ENCODE measurements around the gene NUCB1.
"Not testable (repeated sequence)": the region's sequence is repeated elsewhere in the genome, so short reads cannot be mapped to it uniquely, and the experiment has no call there.

Gene NUCB1

GRCh38 chr19:48909424-48910077 lies 9.4 kb downstream of the NUCB1 start:
- not testable (repeated sequence) for H3K9me3 ChIP-seq (ENCODE audit: control insufficient read depth in 2 of 2, low read length in 2 of 2); H3K4me3 ChIP-seq (ENCODE audit: low read length in 2 of 2); H3K4me1 ChIP-seq (ENCODE audit: control insufficient read depth, insufficient read depth, low read length); H3K27me3 ChIP-seq (ENCODE audit: control insufficient read depth in 1 of 2, insufficient read depth in 2 of 2, low read length in 2 of 2); H3K9ac ChIP-seq (ENCODE audit: low read length in 2 of 2); H3K27ac ChIP-seq (ENCODE audit: low read length)
- H3K36me3 ChIP-seq (ENCODE audit: control insufficient read depth in 2 of 2, insufficient read depth in 2 of 2, low read length in 2 of 2), result peaks cover 46 to 47% of the 10 kb centered on the region in 2 donors

DNA sequence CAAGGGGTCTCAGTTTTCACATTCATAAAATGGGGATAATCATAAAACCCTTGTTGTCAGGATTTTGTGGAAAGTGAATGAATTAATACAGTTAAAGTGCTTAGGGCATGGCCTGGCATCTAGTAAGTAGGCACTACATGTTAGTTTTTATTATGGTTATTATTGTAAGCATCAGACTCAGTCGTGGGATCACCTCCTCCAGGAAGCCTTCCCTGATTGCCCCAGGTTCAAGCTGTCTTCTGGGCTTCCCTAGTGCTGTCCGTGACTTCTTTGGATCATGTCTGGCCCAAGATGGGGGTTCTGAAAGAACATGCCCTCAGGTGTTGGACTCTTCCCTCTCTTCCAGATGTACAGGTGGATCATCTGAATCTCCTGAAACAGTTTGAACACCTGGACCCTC lies 10.7 kb downstream of the NUCB1 start:
- H3K27me3 ChIP-seq (ENCODE audit: control insufficient read depth in 1 of 2, insufficient read depth in 2 of 2, low read length in 2 of 2), result no peaks in the 10 kb centered on the region
- no peaks in the 10 kb centered on the region for H3K9me3 ChIP-seq (ENCODE audit: control insufficient read depth in 2 of 2, low read length in 2 of 2)
- no peak overlapping the region for H3K4me3 ChIP-seq (ENCODE audit: low read length in 2 of 2)
- no peak overlapping the region for H3K27ac ChIP-seq (ENCODE audit: low read length)
- peaks cover 41 to 45% of the 10 kb centered on the region in 2 donors for H3K36me3 ChIP-seq (ENCODE audit: control insufficient read depth in 2 of 2, insufficient read depth in 2 of 2, low read length in 2 of 2)
- H3K9ac ChIP-seq (ENCODE audit: low read length in 2 of 2), result no peak overlapping the region
- no peaks in the 10 kb centered on the region for H3K4me1 ChIP-seq (ENCODE audit: control insufficient read depth, insufficient read depth, low read length)

- no peaks in the 10 kb centered on the region for H3K4me1 ChIP-seq (ENCODE audit: control insufficient read depth, insufficient read depth, low read length)
- no peak overlapping the region for H3K27ac ChIP-seq (ENCODE audit: low read length)
- H3K9me3 ChIP-seq (ENCODE audit: control insufficient read depth in 2 of 2, low read length in 2 of 2), result no peaks in the 10 kb centered on the region
- no peak overlapping the region for H3K9ac ChIP-seq (ENCODE audit: low read length in 2 of 2)
- H3K36me3 ChIP-seq (ENCODE audit: control insufficient read depth in 2 of 2, insufficient read depth in 2 of 2, low read length in 2 of 2), result peaks cover 44 to 48% of the 10 kb centered on the region in 2 donors
- no peak overlapping the region for H3K4me3 ChIP-seq (ENCODE audit: low read length in 2 of 2)
- no peaks in the 10 kb centered on the region for H3K27me3 ChIP-seq (ENCODE audit: control insufficient read depth in 1 of 2, insufficient read depth in 2 of 2, low read length in 2 of 2)
Measured at GRCh38 chr19:48913114-48913889, 13.2 kb downstream of the NUCB1 start.

- Histone ChIP-seq H3K4me3 (ENCODE audit: low read length in 2 of 2) (no peak overlapping the region), H3K27ac (ENCODE audit: low read length) (no peak overlapping the region)
Measured at GRCh38 chr19:48914181-48914580, 14.1 kb downstream of the NUCB1 start.

GRCh38 chr19:48915757-48916156 lies 15.6 kb downstream of the NUCB1 start:
- Histone ChIP-seq H3K9me3 (ENCODE audit: control insufficient read depth in 2 of 2, low read length in 2 of 2) (no peaks in the 10 kb centered on the region), H3K9ac (ENCODE audit: low read length in 2 of 2) (no peak overlapping the region), H3K4me1 (ENCODE audit: control insufficient read depth, insufficient read depth, low read length) (no peaks in the 10 kb centered on the region), H3K27ac (ENCODE audit: low read length) (no peak overlapping the region), H3K27me3 (ENCODE audit: control insufficient read depth in 1 of 2, insufficient read depth in 2 of 2, low read length in 2 of 2) (no peaks in the 10 kb centered on the region), H3K4me3 (ENCODE audit: low read length in 2 of 2) (no peak overlapping the region), H3K36me3 (ENCODE audit: control insufficient read depth in 2 of 2, insufficient read depth in 2 of 2, low read length in 2 of 2) (peaks cover 42 to 54% of the 10 kb centered on the region in 2 donors)

More at GRCh38 chr19:48914181-48914580, 14.1 kb downstream of the NUCB1 start:
- Histone ChIP-seq H3K27me3 (ENCODE audit: control insufficient read depth in 1 of 2, insufficient read depth in 2 of 2, low read length in 2 of 2) (no peaks in the 10 kb centered on the region), H3K4me1 (ENCODE audit: control insufficient read depth, insufficient read depth, low read length) (no peaks in the 10 kb centered on the region), H3K36me3 (ENCODE audit: control insufficient read depth in 2 of 2, insufficient read depth in 2 of 2, low read length in 2 of 2) (peaks cover 46 to 56% of the 10 kb centered on the region in 2 donors), H3K9ac (ENCODE audit: low read length in 2 of 2) (no peak overlapping the region), H3K9me3 (ENCODE audit: control insufficient read depth in 2 of 2, low read length in 2 of 2) (no peaks in the 10 kb centered on the region)

- Histone ChIP-seq H3K36me3 (ENCODE audit: control insufficient read depth in 2 of 2, insufficient read depth in 2 of 2, low read length in 2 of 2) (peaks cover 31 to 46% of the 10 kb centered on the region in 2 donors), H3K4me1 (ENCODE audit: control insufficient read depth, insufficient read depth, low read length) (no peaks in the 10 kb centered on the region), H3K9ac (ENCODE audit: low read length in 2 of 2) (no peak overlapping the region), H3K27me3 (ENCODE audit: control insufficient read depth in 1 of 2, insufficient read depth in 2 of 2, low read length in 2 of 2) (no peaks in the 10 kb centered on the region), H3K4me3 (ENCODE audit: low read length in 2 of 2) (no peak overlapping the region), H3K9me3 (ENCODE audit: control insufficient read depth in 2 of 2, low read length in 2 of 2) (no peaks in the 10 kb centered on the region), H3K27ac (ENCODE audit: low read length) (no peak overlapping the region)
Measured at GRCh38 chr19:48918071-48918470, 18.0 kb downstream of the NUCB1 start.

DNA sequence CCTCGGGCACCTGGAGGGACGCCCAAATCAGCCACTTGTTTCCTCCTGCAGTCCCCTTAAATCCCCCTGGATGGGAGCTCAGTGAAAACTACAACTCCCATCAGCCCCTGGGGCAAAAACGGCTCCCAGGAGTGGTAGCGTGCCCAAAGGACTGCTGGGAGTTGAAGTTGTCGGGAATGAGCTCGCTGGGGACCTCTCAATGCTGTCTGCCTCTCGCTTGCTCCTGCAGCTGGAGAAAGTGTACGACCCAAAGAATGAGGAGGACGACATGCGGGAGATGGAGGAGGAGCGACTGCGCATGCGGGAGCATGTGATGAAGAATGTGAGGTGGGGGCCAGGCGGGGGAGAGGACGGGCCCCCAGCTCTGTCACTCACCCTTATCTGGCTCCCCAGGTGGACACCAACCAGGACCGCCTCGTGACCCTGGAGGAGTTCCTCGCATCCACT lies 18.7 kb downstream of the NUCB1 start:
- Histone ChIP-seq H3K27ac (ENCODE audit: low read length) (no peak overlapping the region), H3K36me3 (ENCODE audit: control insufficient read depth in 2 of 2, insufficient read depth in 2 of 2, low read length in 2 of 2) (peaks cover 24 to 41% of the 10 kb centered on the region in 2 donors), H3K4me1 (ENCODE audit: control insufficient read depth, insufficient read depth, low read length) (no peaks in the 10 kb centered on the region), H3K4me3 (ENCODE audit: low read length in 2 of 2) (no peak overlapping the region), H3K27me3 (ENCODE audit: control insufficient read depth in 1 of 2, insufficient read depth in 2 of 2, low read length in 2 of 2) (no peaks in the 10 kb centered on the region), H3K9ac (ENCODE audit: low read length in 2 of 2) (no peak overlapping the region), H3K9me3 (ENCODE audit: control insufficient read depth in 2 of 2, low read length in 2 of 2) (no peaks in the 10 kb centered on the region)

- H3K9ac ChIP-seq (ENCODE audit: low read length in 2 of 2); H3K27me3 ChIP-seq (ENCODE audit: control insufficient read depth in 1 of 2, insufficient read depth in 2 of 2, low read length in 2 of 2); H3K4me1 ChIP-seq (ENCODE audit: control insufficient read depth, insufficient read depth, low read length); H3K4me3 ChIP-seq (ENCODE audit: low read length in 2 of 2); H3K9me3 ChIP-seq (ENCODE audit: control insufficient read depth in 2 of 2, low read length in 2 of 2); H3K27ac ChIP-seq (ENCODE audit: low read length): not testable (repeated sequence)
- peaks cover 21 to 38% of the 10 kb centered on the region in 2 donors for H3K36me3 ChIP-seq (ENCODE audit: control insufficient read depth in 2 of 2, insufficient read depth in 2 of 2, low read length in 2 of 2)
Measured at GRCh38 chr19:48919271-48919670, 19.2 kb downstream of the NUCB1 start.

DNA sequence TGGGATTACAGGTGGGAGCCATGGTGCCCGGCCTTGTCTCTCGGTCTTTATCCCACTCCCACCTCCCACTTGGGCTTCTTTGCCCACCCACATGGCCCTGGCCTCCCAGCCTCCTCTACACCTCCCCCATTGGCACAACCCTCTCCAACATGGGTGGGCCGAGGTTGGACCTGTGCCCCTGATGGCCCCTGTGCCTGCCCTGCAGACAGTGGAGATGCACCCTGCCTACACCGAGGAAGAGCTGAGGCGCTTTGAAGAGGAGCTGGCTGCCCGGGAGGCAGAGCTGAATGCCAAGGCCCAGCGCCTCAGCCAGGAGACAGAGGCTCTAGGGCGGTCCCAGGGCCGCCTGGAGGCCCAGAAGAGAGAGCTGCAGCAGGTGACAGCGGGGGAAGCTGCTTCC lies 20.8 kb downstream of the NUCB1 start:
- Histone ChIP-seq H3K9me3 (ENCODE audit: control insufficient read depth in 2 of 2, low read length in 2 of 2) (no peaks in the 10 kb centered on the region), H3K36me3 (ENCODE audit: control insufficient read depth in 2 of 2, insufficient read depth in 2 of 2, low read length in 2 of 2) (peaks cover 16 to 31% of the 10 kb centered on the region in 2 donors), H3K9ac (ENCODE audit: low read length in 2 of 2) (no peak overlapping the region), H3K27me3 (ENCODE audit: control insufficient read depth in 1 of 2, insufficient read depth in 2 of 2, low read length in 2 of 2) (no peaks in the 10 kb centered on the region), H3K27ac (ENCODE audit: low read length) (no peak overlapping the region), H3K4me3 (ENCODE audit: low read length in 2 of 2) (no peak overlapping the region), H3K4me1 (ENCODE audit: control insufficient read depth, insufficient read depth, low read length) (no peaks in the 10 kb centered on the region)

- Histone ChIP-seq H3K9ac (ENCODE audit: low read length in 2 of 2) (no peak overlapping the region), H3K4me1 (ENCODE audit: control insufficient read depth, insufficient read depth, low read length) (peaks cover under 1% of the 10 kb centered on the region), H3K9me3 (ENCODE audit: control insufficient read depth in 2 of 2, low read length in 2 of 2) (no peaks in the 10 kb centered on the region), H3K27ac (ENCODE audit: low read length) (no peak overlapping the region), H3K36me3 (ENCODE audit: control insufficient read depth in 2 of 2, insufficient read depth in 2 of 2, low read length in 2 of 2) (peaks cover 16 to 29% of the 10 kb centered on the region in 2 donors), H3K4me3 (ENCODE audit: low read length in 2 of 2) (no peak overlapping the region), H3K27me3 (ENCODE audit: control insufficient read depth in 1 of 2, insufficient read depth in 2 of 2, low read length in 2 of 2) (no peaks in the 10 kb centered on the region)
Measured at GRCh38 chr19:48921721-48922500, 21.8 kb downstream of the NUCB1 start.
